HG03175 (cell line): ENCODE data around the gene FAM13A.

ENCODE experiments used
- ATAC-seq: cut with Tn5 transposase; IDR thresholded peaks from one replicate; pipeline ENCODE4 v1.9.1; 2021; ENCODE audit warnings: mild to moderate bottlenecking, moderate library complexity; ENCODE audit not compliant: unreplicated experiment

The FAM13A gene

DNA sequence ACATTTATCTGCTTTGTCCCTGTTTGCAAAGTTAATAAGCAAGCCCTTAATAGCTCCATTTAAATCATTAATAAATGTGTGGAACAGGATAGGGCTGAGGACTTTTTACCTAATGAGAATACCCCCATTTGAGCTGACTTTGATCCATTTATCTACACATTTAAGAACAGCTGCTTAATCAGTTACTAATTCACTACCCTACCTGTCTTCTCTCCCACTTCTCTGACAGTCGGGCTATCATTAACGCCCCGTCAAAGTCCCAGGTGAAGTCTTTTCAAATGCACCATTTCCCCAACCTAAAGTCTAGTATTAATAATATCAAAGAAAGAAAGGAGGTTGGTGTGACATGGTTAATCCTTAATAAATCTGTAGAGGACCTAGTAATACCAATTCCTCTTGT lies 302.2 kb downstream of the FAM13A start:
- ATAC-seq: no peak

DNA sequence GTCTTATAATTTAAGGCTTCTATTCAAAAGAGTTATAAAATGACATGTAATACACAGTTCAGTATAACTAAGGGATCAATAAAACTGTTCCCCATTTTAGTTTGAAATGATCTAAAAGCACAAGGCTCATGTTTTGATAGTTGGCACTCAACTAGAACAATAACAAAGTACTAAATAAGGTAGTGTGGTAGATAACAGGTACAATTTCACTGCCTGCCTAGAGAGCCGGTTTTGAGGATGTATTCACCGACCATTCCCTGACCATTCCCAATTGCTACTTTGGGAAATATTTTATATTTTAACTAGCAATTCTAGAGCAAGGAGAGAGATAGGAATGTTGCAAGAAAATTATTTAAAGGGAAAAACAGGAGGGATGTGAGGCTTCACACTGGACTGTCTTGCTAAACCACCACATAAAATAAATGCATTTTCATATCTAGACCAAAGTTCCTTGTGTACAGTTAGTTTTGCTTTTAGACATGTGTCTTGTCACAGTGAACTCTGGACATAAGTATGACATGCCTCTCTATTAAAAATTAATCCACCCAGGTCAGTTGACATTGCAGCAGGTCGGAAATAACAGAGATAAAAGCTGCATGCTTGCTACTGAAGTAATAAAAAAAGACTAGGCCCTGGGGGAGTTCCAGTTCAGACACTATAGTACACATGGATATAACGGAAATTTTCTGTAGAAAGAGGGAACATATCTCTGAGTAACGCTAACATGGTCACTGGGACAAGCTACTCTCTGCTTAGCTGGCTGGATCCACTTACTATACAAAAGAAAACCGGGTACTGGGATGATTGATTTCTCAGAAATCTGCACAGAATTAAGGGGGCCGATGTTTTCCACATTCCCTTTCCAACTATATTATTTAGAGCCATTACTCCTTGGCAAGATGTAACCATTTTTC lies 303.1 kb downstream of the FAM13A start:
- ATAC-seq: peak; percentile 41

DNA sequence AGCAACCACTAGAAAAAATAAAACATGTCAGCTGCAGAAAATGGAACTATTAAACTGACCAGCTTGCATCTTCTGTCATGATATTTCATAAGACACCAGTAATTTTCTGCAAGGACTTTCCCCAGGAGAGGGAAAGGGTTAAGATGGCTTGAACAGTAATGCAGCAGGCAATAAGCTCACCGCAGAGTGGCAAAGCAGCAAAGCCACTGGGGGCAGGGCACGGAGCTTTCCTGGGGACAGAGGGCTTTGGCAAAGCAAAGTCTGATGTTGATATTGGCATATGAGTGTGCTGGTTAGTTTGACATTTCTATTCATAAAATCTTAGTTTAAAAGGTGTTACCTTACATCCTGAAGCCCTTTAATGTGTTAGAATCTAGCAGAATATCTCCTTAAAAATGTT lies 304.2 kb downstream of the FAM13A start:
- no peak for ATAC-seq

DNA sequence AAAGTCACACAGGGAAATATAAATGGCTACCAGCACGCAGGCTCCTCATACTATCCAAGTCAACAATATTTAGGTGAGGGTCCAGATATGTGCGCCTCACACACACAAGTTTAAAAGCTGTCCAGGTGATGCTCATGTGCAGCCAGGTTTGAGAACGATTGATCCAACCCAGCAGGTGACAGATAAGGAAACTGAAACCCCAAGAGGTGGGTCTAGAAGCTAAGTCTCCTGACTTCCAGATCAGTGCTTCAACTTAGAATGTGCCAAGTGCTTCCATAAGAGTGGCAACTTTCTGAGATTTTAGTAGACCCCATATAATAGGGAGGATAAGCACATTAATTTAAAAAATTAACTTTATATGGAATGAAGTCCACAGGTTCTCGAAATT lies 304.9 kb downstream of the FAM13A start:
- ATAC-seq: no peak

DNA sequence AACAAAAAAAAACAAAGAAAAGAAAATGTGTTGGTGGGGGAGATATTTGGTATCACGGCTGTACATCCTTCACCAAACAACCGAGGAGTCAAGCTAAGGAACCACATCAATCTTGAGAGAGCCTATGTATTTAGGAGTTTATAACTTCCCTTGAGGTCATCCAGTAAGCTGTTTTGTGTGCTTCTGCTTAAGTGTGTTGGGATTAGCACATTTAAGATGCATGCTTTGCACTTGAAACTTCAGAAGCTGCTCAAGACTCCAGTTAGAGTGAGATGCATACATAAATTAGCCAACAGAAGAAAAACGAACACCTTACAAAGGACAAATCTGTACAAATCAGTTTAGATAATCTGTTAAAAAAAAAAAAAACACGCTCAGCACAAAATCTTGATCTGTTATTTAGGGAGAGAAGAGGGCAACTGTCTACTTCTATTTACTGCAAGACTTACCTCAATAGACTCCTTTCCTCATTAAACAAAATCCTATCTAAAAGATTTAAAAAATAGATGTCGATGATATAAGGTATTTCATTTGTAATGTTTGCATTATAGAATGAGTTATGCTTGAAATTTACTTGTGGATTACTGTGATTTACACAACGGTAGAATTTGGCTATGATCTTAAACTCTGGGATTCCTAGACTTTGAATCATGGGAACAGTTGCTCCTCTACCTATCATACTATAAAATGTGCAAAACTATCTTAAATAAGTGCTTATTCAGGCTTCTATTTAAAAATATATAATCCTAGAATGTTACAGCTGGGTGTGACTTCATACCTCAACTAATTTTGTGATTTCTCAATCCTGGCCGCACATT lies 305.5 kb downstream of the FAM13A start:
- no peak for ATAC-seq

DNA sequence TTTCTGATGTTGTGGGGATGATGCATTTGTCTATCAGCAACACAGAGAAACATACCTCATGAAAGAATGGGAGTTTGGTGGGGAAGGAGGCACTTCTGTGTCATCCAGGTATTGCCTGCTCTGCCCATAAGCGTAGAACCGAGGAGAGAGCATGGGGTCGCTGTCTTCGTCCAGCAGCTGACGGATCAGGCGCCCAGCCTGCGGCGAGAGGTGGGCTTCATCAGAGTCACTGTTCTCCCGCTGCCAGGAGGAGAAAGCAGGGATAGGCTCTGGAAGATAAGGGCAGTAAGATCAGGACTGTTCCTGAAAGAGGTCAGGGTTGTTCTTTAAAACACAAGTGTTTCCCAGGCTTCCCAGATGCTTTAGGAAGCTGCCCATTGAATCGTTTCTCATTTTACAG lies 306.6 kb downstream of the FAM13A start:
- no peak for ATAC-seq

DNA sequence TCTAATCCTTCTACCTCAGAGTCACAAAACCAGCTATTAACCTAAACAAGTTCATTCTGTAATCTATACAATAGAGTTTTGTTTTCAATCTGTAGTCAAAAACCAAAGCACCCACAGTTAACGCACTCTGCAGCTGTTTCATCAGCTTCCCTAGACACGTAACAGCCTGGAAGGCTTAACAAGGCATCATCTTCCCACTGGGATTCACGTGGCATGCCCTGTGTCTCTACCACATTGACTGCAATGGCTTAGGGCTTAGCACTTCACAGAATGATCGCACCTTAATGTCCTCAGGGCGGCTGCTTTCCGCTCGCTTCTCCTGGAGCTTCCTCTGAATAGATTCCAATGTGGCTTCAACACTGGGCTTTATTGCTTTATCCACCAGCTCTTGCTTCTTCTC lies 309.6 kb downstream of the FAM13A start:
- no peak for ATAC-seq

DNA sequence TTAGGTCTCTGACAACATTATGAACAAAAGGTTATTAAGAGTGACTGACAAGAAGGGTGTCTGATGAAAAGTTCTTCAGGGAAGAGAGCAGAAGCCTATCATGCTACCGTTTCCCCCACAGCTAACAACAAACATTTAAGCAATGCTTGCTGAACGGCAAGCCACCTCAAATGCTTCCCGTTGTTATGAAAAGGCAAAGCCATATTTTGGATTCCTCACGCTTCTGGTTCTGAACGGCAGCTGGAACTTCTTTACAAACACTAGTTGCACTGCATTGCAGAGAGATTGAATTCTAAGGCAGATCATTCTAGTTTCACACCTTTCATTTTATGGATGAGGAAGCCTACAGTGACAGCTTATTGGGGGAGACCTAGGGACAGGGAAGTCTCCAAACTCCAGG lies 310.8 kb downstream of the FAM13A start:
- no peak for ATAC-seq

DNA sequence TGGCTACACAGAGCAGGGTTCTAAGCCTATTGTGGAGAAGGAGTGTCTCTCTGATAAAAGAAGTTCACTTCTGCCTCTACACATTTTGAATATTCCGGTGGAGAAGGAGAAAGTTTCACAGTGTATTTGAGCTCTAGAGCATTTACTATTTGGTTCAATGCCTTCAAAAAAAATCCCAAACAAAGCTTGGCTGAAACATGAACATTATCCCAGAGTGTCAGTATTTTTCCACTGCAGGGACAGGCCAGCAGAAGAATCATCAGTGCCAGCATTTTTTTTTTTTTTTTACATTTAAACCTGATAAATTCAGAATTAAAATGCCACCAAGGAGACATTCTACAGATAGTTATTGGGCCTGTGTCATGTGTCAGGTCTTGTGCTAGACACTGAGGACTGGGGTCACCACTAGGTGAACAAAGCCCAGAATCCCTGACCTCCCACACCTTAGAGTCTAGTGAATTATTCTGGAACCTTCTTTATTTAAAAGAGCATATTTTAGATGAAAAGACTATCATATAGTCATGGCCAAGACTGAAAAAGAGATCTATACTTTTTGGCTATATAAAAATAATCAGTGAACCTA lies 311.3 kb downstream of the FAM13A start:
- no peak for ATAC-seq

DNA sequence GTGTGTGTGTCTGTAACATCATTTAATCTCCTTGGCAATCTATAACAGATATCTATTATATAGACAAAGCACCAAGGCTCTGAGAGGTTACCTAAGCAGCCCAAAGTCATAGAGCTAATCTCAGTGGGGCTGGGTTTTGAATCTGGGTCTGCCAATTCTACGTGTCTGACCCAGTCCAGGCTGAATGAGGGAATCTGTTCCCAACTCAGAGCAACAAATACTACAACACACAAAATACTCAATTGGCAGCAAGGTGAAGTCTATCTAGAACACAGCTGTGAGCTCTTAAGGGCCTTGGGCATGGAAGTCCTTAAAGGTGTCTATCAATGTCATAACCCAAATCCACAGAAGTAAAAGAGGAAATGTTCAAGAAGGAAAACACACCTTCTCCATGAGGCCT lies 311.8 kb downstream of the FAM13A start:
- no peak for ATAC-seq

DNA sequence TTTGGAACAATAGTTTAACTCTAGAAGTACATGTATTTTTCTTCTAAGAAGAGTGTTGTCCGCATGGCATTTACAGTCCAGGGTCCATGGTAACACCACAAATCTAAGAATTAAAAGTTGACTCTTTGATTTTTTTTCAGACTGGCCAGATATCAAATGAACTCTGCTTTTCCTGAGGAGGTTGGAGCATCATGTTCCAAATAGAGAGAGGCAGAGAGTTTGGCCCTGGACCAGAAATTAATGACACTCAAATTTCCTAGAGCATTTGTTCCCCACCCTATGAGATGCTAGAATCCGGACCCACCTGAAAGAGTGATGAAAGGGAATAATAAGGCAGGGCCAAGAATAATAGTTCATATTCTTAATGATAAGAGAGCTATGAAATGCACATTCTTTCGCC lies 312.4 kb downstream of the FAM13A start:
- ATAC-seq: no peak

DNA sequence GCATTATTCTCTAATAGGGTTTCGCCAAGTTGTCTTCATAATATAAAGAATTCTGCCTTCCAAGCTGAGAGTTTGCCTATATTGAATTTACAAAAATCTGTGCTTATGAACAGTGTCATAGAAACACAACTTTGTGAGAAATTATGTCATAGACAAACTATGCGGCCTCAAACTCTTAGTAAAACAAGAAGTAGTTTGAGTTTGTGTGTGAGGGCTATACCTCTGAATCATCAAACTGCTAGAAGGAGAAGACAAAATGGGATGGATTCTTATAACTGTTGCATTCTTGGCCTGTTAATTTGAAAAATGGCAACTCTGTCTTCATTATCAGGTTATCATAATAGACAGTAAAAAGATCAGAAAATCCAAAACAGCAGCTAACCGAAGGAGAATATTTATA lies 313.3 kb downstream of the FAM13A start:
- ATAC-seq: no peak

DNA sequence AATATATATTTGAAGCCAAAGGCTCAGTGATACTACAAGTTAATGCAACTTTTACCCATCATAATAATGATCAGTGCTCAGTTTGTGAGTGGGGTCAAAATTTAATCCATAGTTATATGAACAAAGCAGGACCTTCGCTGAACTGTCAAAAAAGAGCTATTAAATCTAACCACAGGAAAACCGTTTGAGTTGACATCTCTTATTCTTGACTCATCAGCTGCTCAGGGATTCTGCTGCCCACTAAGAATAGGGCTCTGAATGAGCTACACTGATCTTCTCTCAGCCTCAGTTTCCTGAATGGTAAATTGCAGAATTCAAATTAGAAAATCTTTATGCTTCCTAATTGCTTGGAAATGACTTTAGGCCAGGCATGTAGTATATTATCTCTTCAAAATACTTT lies 314.4 kb downstream of the FAM13A start:
- ATAC-seq: no peak

DNA sequence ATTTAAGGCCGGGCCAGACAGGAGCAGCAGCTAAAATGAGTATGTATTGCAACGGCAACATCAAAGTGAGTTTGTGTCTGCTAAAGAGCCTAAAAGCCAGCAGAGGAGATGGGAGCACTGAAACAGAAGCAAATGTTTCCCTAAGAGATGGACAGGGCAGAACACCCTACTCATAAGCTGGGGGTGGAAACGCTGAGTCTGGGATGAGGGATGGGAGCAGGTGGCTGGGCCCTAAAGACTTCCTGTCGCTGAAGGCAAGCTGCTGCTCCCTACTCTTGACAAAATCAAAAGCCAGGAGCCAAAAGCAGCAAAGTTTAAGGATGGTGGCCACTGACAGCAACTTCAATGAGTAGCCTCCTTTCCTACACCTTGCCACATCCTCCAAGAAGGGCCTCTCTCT lies 318.8 kb downstream of the FAM13A start:
- ATAC-seq: no peak

DNA sequence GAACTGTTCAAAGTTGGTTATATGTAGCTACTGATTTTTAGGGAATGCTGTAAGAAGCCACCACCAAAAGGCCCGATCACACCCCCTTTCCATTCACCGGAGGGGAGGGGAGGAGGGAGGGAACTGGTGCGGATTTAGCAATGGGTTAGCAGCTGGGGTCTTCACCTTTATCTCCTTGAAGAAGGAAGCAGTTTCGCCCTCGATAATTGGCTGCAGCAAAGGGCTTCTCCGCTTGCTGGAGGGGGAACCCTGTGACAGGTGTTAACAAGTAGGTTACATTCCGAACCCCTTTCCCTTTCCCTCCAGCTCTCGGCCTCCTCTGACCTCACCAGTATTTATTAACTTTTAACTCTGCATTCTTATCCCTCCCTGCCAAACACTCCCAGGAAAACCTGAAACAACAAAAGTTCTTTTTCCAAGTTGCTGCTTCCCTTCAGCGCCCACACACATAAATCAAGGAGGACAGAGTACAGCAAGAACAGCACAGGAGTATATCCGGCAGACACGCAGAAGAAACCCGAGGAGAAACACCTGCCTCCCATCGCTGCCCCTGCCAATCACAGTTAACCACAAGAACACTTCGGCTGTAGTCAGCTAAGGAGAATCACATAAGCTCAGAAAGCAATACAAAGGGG lies 319.6 kb downstream of the FAM13A start:
- peak; percentile 92 for ATAC-seq

DNA sequence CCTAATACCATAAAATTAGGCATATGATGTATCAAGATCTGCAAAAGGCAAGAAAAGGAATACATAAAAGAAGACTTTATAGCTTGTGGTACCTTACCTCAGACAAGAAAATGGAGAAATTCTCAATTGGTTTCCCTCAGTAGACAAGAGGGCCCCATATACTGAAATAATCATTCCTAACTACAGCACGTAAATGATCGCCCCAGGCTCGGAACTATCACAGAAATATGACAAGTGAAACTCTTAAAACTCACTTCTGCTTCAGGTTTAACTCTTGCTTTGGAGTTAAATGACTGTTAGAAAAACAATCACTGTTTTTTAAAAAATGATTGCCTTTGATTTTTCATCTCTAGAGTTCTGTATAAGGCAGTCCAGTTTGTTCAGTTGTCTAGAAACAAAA lies 320.7 kb downstream of the FAM13A start:
- ATAC-seq: peak; percentile 41

DNA sequence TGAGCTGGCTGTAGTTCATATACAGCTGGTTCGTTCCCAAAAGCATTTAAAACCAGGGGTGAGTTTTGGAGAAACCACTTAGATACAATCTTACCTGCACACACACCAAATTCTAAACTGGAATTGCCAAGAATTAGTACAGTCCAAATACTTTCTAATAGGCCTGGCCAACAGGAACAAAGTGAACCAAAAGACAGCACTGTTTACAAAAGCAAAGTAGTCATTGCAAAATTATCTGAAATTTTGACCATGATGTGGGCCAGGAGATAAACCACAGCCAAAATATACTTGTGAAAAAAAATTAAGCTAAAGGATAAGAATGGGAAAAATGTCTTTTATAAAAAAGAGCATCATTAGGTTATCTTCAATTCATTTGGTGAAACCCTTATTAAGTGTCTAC lies 321.4 kb downstream of the FAM13A start:
- ATAC-seq: no peak

DNA sequence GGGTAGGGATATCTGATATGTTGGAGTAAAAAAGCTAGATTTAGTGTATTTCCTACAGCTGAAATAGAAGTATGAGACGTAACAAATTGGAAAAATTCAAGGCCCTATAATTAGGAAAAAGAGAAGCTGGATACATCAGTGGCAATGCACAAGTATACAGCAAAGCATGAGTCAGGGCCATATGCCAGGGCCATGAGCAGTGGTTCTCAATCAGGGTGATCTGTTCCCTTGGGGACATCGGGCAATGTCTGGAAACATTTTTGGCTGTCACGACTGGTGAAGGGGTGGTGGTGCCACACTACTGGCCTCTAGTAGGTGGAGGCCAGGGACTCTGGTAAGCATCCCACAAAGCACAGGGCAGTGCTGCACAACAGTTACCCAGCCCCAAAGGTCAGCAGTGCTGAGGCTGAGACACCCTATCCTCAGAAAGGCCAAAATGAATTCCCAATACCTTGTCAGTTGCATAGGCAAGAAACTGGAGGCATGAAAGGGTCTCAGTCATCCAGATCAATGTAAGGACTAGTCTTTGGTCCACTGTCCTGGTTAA lies 322.5 kb downstream of the FAM13A start:
- no peak for ATAC-seq

DNA sequence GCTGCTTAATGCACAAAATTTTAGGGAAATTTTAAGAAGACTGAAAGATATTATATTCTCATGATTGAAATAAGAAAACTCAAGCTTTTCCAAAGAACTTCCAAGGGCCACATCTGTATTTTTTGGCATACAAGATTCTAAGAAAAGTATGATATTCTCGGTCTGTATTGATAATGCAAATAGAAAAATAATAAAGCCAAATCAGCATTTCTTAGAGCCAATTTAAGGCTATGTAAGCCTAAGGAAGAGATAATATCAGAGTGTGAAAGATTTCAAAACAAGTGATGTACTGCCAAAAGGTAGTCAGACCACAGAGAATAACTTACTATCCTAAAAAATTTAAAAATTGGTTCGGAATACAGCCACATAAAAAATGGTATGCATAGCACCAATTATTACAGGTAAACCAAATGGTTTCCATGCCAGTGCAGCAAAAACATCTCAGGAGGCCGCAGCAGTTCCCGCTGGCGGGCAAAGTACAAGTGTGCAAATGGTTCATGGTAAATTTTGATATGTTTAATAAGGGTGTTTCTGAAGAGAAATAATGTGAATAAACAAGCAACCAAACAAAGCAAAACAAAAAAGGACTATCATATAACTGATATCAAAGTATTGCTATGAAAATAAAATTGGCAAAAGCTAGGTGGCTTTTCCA lies 324.1 kb downstream of the FAM13A start:
- ATAC-seq: no peak

DNA sequence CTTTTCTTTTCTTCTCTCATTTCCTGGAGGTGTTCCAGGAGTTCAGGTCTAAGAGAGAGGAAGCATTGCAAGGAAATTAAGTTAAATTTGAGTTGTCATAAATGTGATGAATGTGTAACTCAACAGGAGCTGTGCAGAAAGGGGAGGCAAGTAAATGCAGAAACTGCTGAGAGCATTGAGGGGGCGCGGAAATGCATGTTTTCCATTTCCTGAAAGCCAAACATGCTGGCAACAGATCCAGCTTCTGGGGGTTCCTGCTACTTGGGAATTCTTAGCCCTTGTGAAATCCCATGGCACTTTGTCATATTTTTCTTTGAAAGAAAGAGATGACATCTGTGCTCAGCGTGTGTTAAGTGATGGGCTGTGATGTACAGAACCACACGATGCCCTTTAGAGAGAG lies 325.6 kb downstream of the FAM13A start:
- no peak for ATAC-seq

DNA sequence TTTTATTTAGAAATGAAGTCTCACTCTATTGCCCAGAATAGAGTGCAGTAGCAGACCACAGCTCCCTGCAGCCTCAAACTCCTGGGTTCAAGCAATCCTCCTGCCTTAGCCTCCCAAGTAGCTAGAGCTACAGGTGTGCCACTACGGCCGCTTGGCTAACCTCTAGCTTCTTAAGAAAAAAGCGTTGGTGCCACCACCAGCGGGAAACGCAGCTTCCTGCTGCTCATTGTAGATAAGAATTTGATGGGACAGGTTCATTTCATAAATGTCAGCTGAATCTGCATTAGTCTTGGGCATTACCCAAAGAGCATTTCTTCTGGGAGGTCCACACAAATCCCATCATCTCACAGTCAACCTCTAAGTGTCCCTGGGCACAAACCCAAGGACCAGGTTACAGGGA lies 326.2 kb downstream of the FAM13A start:
- no peak for ATAC-seq
